GM10266 (cell line): ENCODE results near the gene PHYH.
"Not testable (repeated sequence)": the region's sequence is repeated elsewhere in the genome, so short reads cannot be mapped to it uniquely, and the experiment has no call there.

Source experiments
- DNase-seq: peaks from one replicate; pipeline ENCODE4 v3.0.0; 2012; ENCODE audit errors: extremely low spot score
- TF ChIP-seq, protein P1 (sequence below): IDR thresholded peaks from 2 replicates; pipeline ENCODE4 v1.5.1; 2012; ENCODE audit warnings: mild to moderate bottlenecking, low read depth; ENCODE audit not compliant: control insufficient read depth, insufficient read depth; ENCODE audit errors: missing control alignments

PHYH gene

DNA sequence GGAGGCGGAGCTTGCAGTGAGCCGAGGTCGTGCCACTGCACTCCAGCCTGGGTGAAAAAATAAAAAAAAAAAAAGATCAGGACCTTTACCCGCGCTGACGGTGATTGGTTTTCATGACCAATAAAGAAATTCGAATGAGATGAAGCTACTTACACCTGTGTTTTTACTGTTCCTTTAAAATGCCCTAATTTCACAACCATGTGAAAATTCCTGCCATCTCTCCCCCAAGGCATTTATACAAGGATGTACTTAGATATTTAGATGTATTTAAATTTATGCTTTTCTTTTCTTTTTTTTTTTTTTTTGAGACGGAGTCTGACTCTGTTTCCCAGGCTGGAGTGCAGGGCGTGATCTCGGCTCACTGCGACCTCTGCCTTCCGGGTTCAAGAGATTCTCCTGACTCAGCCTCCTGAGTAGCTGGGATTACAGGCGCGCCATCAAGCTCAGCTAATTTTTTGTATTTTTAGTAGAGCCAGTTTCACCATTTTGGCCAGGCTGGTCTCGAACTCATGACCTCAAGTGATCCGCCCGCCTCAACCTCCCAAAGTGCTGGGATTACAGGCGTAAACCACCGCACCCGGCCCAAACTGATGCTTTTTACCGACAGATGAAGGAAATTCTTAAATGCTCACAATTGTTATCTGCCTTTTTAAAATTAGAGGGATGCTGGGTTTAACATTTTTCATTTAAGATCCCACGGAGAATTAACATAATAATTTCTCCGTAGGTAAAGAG is 3.1 kb upstream of the PHYH start:
- no peak for DNase-seq
- TF ChIP-seq, protein P1, sequence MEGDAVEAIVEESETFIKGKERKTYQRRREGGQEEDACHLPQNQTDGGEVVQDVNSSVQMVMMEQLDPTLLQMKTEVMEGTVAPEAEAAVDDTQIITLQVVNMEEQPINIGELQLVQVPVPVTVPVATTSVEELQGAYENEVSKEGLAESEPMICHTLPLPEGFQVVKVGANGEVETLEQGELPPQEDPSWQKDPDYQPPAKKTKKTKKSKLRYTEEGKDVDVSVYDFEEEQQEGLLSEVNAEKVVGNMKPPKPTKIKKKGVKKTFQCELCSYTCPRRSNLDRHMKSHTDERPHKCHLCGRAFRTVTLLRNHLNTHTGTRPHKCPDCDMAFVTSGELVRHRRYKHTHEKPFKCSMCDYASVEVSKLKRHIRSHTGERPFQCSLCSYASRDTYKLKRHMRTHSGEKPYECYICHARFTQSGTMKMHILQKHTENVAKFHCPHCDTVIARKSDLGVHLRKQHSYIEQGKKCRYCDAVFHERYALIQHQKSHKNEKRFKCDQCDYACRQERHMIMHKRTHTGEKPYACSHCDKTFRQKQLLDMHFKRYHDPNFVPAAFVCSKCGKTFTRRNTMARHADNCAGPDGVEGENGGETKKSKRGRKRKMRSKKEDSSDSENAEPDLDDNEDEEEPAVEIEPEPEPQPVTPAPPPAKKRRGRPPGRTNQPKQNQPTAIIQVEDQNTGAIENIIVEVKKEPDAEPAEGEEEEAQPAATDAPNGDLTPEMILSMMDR: no peak

DNA sequence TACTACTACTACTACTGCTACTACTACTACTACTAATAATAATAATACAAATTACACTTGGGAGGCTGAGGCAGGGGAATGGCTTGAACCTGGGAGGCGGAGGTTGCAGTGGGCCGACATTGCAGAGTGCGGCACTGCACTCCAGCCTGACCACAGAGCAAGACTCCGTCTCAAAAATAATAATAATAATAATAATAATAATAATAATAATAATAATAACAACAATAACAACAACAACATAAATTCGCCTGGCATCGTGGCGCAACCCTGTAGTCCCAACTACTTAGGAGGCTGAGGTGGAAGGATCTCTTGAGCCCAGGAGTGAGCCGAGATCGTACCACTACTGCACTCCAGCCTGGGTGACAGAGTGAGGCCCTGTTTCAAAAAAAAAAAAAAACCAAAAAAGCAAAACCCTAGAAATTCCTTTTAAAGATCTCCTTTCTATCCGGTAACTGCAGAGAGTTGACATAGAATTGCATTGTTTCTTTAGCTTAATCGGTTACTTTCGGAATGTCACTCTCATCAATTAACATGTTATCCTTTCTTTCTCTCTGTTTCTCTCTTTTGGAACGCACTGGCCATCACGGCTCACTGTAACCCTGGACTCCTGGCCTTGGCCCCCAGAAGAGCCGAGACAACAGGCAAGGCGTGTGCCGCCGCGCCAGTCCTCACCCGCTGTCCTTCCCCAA is 972 bp downstream of the PHYH start:
- TF ChIP-seq, protein P1: no peak
- DNase-seq: no peak

DNA sequence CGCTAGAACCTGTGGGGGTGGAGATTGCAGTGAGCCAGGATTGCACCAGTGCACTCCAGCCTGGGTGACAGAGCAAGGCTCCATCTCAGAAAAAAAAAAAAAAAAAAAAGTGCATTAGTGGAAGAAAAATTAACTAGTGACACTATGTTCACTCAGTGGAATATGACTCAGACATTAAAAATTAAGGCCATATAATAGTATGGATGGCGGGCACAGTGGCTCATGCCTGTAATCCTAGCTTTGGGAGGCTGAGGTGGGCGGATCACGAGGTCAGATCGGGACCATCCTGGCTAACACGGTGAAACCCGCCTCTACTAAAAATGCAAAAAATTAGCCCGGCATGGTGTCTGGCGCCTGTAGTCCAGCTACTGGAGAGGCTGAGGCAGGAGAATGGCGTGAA is 3.4 kb downstream of the PHYH start:
- TF ChIP-seq, protein P1: no peak
- DNase-seq: no peak

DNA sequence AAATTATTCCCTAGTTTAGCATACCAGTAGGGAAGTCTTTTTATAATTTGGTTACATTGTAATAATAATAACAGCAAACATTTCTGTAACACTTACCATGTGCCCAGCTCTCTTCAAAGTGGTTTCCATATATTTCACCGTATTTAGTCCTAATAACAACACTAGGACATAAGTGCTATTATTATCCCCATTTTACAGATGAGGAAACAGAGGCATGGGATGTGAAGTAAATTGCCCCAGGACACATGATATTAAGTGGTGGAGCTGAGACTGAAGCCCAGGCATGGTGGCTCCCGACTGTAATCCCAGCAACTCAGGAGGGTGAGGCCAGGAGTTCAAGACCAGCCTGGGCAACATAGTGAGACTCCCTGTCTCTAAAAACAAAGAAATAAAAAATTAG is 5.1 kb downstream of the PHYH start:
- TF ChIP-seq, protein P1: no peak
- no peak for DNase-seq

DNA sequence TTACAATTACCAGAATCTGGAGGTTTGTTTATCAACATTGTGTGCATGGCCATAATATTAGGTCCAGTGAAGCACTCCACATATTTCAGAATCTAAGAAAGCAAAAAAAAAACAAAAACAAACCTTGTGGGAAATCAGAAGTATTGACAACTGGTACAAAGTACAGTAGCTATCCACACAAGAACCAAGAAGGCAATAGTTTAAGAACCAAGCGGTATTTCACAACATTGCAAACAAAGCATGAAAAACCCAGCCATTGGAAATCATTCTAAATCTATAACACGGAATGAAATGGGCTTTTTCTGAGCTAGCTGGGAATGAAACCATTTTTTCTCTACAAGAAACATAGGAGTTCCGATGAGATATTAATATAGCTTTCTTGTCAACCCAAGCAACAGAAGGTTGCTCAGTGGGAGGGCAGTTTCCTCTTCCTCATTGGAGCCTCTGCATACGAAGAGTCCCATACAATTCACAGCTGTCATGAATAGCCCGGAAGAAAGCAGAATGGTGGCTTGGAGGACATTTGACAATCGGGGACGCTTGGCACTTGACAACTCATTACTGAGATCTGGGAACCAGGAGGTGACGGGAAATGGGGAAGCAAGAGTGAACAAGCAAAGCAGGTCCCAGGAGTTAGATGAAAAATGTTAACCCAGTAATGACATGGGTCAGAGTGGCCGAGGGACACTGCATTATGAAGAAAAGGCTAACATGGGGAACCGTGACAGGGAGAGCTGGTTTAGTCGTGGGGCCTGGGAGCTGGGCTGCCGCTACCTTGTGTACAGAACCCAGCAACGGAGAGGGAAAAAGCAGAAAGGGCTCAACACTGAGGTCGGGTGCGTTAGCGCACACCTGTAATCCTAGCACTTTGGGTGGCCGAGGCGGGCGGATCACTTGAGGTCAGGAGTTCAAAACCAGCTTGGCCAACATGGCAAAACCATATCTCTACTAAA is 7.8 kb downstream of the PHYH start:
- TF ChIP-seq, protein P1: no peak
- DNase-seq: no peak

DNA sequence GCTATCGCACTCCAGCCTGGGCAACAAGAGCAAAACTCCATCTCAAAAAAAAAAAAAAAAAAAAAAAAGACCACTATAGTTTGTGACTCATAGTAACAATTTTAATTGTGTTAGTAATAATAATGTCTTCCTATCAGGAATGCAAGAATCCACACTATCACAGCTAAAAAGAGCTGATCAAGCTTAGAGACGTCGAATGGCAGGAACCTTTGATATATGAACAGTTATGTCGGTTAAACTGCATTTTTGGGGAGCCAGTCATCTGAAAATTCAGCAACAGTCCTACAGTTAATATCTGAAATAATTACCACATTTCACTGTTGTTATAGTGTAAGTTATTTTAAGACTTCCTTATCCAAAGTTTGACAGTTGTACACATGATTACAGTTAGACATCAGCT is 8.8 kb downstream of the PHYH start:
- TF ChIP-seq, protein P1: no peak
- no peak for DNase-seq

DNA sequence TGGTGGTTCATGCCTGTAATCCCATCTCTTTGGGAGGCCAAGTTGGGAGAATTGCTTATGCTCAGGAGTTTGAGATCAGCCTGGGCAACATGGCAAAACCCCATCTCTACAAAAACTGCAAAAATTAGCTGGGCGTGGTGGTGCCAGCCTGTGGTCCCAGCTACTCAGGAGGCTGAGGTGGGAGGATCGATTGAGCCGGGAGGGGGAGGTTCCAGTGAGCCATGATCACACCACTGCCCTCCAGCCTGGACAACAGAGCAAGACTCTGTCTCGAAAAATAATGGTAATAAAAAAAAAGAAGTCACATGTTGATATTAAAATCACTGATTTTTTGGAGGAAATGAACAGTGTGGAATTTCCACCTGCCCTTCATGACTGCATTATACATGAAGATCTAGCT is 15.8 kb downstream of the PHYH start:
- no peak for DNase-seq

DNA sequence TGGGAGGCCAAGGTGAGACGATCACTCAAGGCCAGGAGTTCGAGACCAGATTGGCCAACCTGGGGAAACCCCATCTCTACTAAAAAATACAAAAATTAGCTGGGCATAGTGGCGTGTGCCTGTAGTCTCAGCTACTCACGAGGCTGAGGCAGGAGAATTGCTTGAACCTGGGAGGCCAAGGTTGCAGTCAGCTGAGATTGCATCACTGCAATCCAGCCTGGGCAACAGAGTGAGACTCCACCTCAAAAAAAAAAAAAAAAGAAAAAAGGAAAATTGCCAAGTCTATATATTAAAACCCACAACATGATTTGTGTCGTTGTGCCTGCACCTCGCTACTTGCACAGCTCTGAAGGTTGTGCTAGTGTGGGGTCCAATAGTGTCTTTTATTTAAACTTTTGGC is 17.5 kb downstream of the PHYH start:
- DNase-seq: not testable (repeated sequence)

More for the DNA sequence above, 15.8 kb downstream of the PHYH start:
- TF ChIP-seq, protein P1: no peak
